SK-N-SH (cell line): ENCODE results near the gene TUBA3E.
"Not testable (repeated sequence)": the region's sequence is repeated elsewhere in the genome, so short reads cannot be mapped to it uniquely, and the experiment has no call there.

Source experiments
- CTCF ChIP-seq: fragments of 200-600 bp; sonication (generic); IDR thresholded peaks from 2 replicates; pipeline ENCODE4 v1.6.1; 2017; ENCODE audit warnings: antibody characterized with exemption, mild to moderate bottlenecking, moderate library complexity
- EP300 ChIP-seq, 2 experiments: IDR thresholded peaks; 2 replicates each; pipeline versions ENCODE4 v1.4.0 to v1.6.1; 2012; ENCODE audit warnings: borderline replicate concordance in 1 of 2, low read depth in 1 of 2, low read length in 1 of 2
- EZH2phosphoT487 ChIP-seq: fragments of 200-600 bp; sonication (generic); IDR thresholded peaks from 2 replicates; pipeline ENCODE4 v1.6.1; 2017; ENCODE audit warnings: low read depth, mixed run types, mild to moderate bottlenecking, antibody characterized with exemption, moderate library complexity, borderline replicate concordance
- FOXM1 ChIP-seq: IDR thresholded peaks from 2 replicates; pipeline ENCODE4 v1.4.0; 2012; ENCODE audit warnings: low read depth, mild to moderate bottlenecking
- GABPA ChIP-seq: IDR thresholded peaks from 2 replicates; pipeline ENCODE4 v1.4.0; 2012; ENCODE audit warnings: low read depth, mild to moderate bottlenecking
- JUND ChIP-seq: IDR thresholded peaks from 2 replicates; pipeline ENCODE4 v1.4.0; 2012
- MXI1 ChIP-seq: IDR thresholded peaks from 2 replicates; pipeline ENCODE4 v1.6.1; 2012; ENCODE audit warnings: mild to moderate bottlenecking, low read depth, low read length, improper control_type of control experiment
- POLR2AphosphoS5 ChIP-seq: IDR thresholded peaks from 2 replicates; pipeline ENCODE4 v1.6.1; 2012; ENCODE audit warnings: low read depth, low read length
- RAD21 ChIP-seq: IDR thresholded peaks from 2 replicates; pipeline ENCODE4 v1.6.1; 2012; ENCODE audit warnings: mild to moderate bottlenecking, low read length
- RCOR1 ChIP-seq: fragments of 150-350 bp; IDR thresholded peaks from 2 replicates; pipeline ENCODE4 v1.6.1; 2017; ENCODE audit warnings: antibody characterized with exemption, low read length
- TAF1 ChIP-seq: IDR thresholded peaks from 2 replicates; pipeline ENCODE4 v1.6.1; 2012; ENCODE audit warnings: low read depth, mild to moderate bottlenecking, low read length, moderate library complexity, borderline replicate concordance
- USF2 ChIP-seq: fragments of 150-350 bp; IDR thresholded peaks from 2 replicates; pipeline ENCODE4 v1.6.1; 2017; ENCODE audit warnings: antibody characterized with exemption, low read length, low read depth, borderline replicate concordance
- TF ChIP-seq, protein P1 (sequence below): IDR thresholded peaks from 2 replicates; pipeline ENCODE4 v1.4.0; 2012; ENCODE audit warnings: low read depth, borderline replicate concordance

- not testable (repeated sequence) for TF ChIP-seq EP300 (IDR thresholded peaks at IDR 0.05; ENCODE audit: borderline replicate concordance in 1 of 2, low read depth in 1 of 2, low read length in 1 of 2); MXI1; TAF1; CTCF; POLR2AphosphoS5; GABPA; FOXM1; RAD21; JUND; USF2; RCOR1; EZH2phosphoT487
- TF ChIP-seq, protein P1, sequence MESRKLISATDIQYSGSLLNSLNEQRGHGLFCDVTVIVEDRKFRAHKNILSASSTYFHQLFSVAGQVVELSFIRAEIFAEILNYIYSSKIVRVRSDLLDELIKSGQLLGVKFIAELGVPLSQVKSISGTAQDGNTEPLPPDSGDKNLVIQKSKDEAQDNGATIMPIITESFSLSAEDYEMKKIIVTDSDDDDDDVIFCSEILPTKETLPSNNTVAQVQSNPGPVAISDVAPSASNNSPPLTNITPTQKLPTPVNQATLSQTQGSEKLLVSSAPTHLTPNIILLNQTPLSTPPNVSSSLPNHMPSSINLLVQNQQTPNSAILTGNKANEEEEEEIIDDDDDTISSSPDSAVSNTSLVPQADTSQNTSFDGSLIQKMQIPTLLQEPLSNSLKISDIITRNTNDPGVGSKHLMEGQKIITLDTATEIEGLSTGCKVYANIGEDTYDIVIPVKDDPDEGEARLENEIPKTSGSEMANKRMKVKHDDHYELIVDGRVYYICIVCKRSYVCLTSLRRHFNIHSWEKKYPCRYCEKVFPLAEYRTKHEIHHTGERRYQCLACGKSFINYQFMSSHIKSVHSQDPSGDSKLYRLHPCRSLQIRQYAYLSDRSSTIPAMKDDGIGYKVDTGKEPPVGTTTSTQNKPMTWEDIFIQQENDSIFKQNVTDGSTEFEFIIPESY, result not testable (repeated sequence)
These were observed 5.8 kb downstream of the TUBA3E start for GRCh38 chr2:130192451-130192850.
